Superior temporal gyrus (tissue), 1 donor: ENCODE results near the gene KLF7.

Source experiments
- DNase-seq: peaks from one replicate; pipeline ENCODE4 v3.0.0-alpha.2; 2016; ENCODE audit errors: extremely low spot score

KLF7 gene

GRCh38 chr2:207149249-207150213 is 16.2 kb downstream of the KLF7 start:
- DNase-seq: no peak

DNA sequence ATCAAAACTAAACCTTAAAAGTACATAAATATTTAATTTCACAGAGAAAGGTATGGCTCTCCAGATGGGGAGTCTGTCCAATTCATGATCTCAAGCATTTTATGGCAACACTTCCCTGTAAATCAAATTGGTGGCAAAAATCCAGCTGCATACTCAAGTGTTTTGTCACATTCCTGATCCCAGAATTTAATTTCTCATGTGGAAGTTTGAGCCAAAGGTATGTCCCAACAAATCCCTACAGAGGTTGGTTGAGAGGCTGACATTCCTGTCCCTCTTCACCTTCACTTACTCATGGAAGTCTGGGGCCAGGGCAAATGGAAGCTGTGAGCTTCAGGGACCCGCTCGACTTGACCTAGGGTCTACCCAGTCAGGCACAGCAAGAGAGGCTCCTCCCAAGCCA is 17.7 kb downstream of the KLF7 start:
- no peak for DNase-seq

GRCh38 chr2:207144173-207144785 is 21.5 kb downstream of the KLF7 start:
- DNase-seq: no peak

DNA sequence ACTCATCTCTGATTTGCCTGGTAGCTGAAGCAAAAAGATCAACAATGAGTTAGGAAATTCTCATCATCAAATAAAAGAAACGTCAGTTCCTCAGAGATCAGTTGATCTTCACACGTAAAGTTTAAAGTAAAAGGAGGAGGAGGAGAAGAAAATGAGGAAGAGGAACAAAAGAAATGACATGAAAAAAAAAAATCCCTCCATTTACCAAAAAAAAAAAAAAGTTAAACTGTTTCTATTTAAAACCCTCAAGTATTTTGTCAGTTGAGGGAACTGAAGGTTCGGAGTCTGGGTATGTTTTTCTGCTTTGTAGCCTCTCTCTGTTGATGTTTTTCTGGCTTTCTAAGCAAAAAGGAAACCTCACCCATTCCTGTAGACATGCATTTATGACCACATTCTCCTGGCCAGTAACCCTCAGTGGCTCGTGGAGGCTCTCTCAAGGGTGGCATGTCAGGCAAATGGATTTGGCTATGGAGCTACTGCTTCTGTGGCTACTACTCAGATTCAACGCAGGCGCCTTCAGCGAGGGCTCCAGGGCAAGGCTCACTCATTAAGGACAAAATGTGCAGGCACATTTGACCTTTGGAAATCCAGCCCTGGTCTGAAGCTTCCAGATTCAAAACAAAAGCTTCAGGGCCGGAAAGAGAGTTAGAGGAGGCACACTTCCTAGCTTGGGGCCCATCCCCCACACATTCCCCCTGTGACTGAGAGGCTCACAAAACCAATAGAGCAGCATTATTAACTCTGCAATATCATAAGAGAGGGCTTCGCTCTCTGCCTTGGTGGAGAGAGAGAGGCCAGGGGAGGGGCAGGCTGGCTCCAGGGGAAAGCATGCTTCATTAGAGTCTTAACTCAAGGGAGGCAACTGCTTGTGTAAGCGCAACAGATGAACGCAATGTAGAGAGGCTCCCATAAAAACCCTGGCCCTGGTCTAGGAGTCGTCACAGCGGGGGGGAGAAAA is 22.3 kb downstream of the KLF7 start:
- peak; percentile 70 for DNase-seq

GRCh38 chr2:207142461-207142860 is 23.3 kb downstream of the KLF7 start:
- peak; percentile 59 for DNase-seq

GRCh38 chr2:207141386-207141785 is 24.4 kb downstream of the KLF7 start:
- peak; percentile 55 for DNase-seq

GRCh38 chr2:207140265-207140664 is 25.5 kb downstream of the KLF7 start:
- DNase-seq: no peak

DNA sequence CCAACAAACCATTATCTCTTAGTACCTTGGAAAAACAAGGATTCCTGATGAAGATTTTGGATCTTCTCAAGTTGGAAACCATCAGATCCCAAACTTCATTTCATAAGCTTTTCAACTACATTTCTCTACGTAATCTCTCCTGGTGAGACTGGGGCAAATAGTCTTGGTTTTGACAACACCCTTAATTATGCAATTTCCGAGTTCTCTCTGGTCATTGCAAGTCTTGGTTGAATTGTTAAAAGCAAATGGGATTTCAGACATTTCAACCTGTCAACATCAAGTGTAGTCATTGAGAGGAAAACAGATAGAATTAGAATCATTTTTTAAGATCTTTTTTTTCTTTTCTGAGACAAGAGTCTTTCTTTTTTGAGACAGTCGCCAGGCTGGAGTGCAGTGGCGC is 26.2 kb downstream of the KLF7 start:
- DNase-seq: no peak

DNA sequence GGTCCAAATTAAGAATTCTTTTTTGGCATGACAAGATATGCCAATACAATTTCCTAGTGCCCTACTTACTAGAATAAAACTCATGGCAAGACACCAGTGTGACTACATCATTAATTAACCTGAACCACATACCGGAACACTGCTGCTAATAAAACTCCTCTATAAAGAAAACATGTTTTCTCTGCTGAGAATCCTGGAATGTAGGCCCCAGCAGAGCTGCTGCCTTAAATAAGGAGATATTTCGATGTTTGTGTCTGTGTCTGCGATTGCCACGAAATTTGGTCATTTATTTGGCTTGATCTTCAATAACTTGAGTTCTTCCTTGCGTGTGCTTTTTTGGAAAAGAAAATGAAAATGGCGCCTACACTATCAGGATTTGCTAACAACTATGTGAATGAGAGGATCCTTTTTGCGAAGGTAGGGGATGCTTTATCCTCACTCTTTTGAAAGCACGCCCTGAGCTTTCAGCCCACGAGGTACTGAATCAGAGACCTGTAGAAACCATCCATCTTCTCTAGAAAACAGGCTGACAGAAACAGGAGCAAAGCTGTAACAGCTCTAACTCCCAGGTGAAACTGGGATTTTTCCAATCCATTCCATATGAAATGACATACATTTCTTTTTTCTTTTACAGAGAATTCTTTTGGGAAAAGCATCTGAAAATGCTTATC is 27.0 kb downstream of the KLF7 start:
- no peak for DNase-seq

GRCh38 chr2:207137596-207138337 is 28.0 kb downstream of the KLF7 start:
- no peak for DNase-seq

GRCh38 chr2:207136874-207137273 is 28.9 kb downstream of the KLF7 start:
- no peak for DNase-seq

GRCh38 chr2:207135801-207136457 is 29.8 kb downstream of the KLF7 start:
- no peak for DNase-seq

DNA sequence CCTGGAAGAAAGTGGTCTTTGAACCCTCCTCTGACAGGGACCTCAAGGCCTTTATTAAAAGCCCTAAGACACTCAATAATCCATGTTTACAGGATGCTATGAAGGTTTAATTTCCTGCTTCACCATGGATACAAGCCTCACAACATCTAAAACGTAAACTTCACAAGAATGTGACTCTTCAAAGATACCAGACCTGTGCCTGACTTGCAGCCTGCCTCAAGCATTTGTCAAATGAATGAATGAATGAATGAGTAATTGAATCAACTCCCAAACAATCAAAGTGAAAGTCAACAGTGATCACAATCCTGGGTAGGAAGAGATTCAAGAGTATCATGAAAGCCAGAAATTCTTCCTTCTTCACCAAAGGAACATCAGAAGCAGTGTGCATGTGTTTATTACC is 30.4 kb downstream of the KLF7 start:
- DNase-seq: no peak

GRCh38 chr2:207133820-207134519 is 31.8 kb downstream of the KLF7 start:
- DNase-seq: no peak

DNA sequence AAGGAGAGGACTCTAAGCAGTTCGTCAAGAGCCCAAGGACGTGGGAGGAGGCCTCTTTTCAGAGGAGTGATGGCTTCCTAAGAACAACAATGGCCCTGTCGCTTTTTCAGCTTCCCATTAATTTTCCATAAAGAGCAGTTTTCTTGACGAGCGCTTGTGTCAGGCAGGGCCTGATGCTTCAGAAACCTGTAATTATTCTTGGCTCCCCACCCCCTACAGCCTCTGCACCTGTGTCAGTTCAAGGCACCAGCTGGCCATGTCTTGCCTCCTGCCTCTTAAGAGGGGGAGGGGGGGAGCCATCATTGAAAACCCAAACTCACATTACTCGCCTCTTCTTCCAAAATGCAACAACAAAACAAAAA is 32.3 kb downstream of the KLF7 start:
- DNase-seq: no peak

GRCh38 chr2:207132019-207132418 is 33.7 kb downstream of the KLF7 start:
- DNase-seq: peak; percentile 43

DNA sequence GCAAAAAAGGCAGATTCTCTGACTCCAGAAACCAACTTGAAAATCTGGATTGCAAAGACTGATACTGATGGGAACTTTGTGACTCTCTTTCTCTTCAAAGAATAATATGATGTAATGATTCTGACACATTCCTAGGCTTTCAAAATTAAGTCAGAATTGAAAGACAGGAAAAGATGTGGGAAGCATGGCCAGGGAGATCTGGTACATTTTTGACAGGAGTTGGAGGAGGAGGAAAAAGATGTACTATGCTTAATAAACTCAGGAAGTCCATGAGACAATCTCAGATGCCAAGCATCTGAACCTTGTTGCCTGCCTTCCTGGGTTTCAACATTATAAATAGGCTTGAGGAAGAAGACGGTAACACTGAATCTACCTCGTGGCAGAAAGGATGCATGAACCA is 34.2 kb downstream of the KLF7 start:
- DNase-seq: no peak

- DNase-seq: no peak
These were observed 34.7 kb downstream of the KLF7 start for GRCh38 chr2:207130958-207131521.

DNA sequence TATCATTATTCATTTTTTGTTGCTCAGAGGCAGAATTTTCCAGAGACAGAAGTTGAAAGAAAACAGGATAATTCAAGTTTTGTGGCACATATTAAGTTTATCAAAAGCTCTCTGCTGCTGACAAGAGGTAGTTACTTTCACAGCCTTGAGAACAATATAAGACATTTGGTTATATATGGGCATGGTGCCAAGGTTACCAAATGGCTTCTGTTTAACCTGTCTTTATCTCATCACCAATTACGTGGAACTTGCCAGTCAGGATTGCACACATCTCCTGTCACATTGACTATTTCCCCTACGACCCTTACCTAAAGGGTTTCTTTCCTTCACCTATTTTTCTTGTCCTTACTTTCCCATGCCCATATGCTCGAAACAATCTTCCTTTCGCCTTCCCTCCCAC is 35.9 kb downstream of the KLF7 start:
- DNase-seq: no peak
